ENCODE results near the gene ASB18.

Gene ASB18

GRCh38 chr2:236241181-236242056 is 22.8 kb downstream of the ASB18 start:
- no peak for DNase-seq (ENCODE audit: low read depth)

- DNase-seq (ENCODE audit: low read depth) = no peak
Observed at GRCh38 chr2:236240228-236240990, 23.8 kb downstream of the ASB18 start.

GRCh38 chr2:236239276-236240065 is 24.7 kb downstream of the ASB18 start:
- DNase-seq (ENCODE audit: low read depth) = no peak

- DNase-seq (ENCODE audit: low read depth) = no peak
Observed at GRCh38 chr2:236238751-236239150, 25.5 kb downstream of the ASB18 start.

- DNase-seq (ENCODE audit: low read depth) = no peak
Observed at GRCh38 chr2:236237468-236238190, 26.6 kb downstream of the ASB18 start.

- no peak for DNase-seq (ENCODE audit: low read depth)
Observed at GRCh38 chr2:236236559-236237452, 27.4 kb downstream of the ASB18 start.

- no peak for DNase-seq (ENCODE audit: low read depth)
Observed at GRCh38 chr2:236229186-236229585, 35.0 kb downstream of the ASB18 start.

- no peak for DNase-seq (ENCODE audit: low read depth)
Observed at GRCh38 chr2:236223675-236224074, 40.5 kb downstream of the ASB18 start.

GRCh38 chr2:236221798-236222197 is 42.4 kb downstream of the ASB18 start:
- DNase-seq (ENCODE audit: low read depth) = no peak

GRCh38 chr2:236219411-236219810 is 44.8 kb downstream of the ASB18 start:
- no peak for DNase-seq (ENCODE audit: low read depth)

GRCh38 chr2:236217926-236218325 is 46.3 kb downstream of the ASB18 start:
- no peak for DNase-seq (ENCODE audit: low read depth)

- no peak for DNase-seq (ENCODE audit: low read depth)
Observed at GRCh38 chr2:236216711-236217110, 47.5 kb downstream of the ASB18 start.

- DNase-seq (ENCODE audit: low read depth) = no peak
Observed at GRCh38 chr2:236215761-236216333, 48.4 kb downstream of the ASB18 start.

- DNase-seq (ENCODE audit: low read depth) = no peak
Observed at GRCh38 chr2:236215196-236215595, 49.0 kb downstream of the ASB18 start.

GRCh38 chr2:236214376-236214995 is 49.7 kb downstream of the ASB18 start:
- DNase-seq (ENCODE audit: low read depth) = no peak

GRCh38 chr2:236211296-236211695 is 52.9 kb downstream of the ASB18 start:
- no peak for DNase-seq (ENCODE audit: low read depth)

- no peak for DNase-seq (ENCODE audit: low read depth)
Observed at GRCh38 chr2:236210536-236210935, 53.7 kb downstream of the ASB18 start.

GRCh38 chr2:236209996-236210395 is 54.2 kb downstream of the ASB18 start:
- DNase-seq (ENCODE audit: low read depth) = no peak

GRCh38 chr2:236209535-236209934 is 54.7 kb downstream of the ASB18 start:
- DNase-seq (ENCODE audit: low read depth) = no peak
